SJCRH30 (cell line): Measurements from ENCODE around the gene FCN3. TPM values are rescaled to one million over a fixed set of nuclear protein-coding genes. Genes with fewer than 3 reads are reported as not detected.
A peak's percentile ranks its signal among the peaks of the same experiment; 100 is the strongest.

Experiments used
- DNase-seq, 2 experiments: peaks; one replicate each; pipeline ENCODE4 v3.0.0-alpha.2; 2015 to 2020
- H3K27ac ChIP-seq: fragments of 250-450 bp; sonication (Bioruptor Pico); 2 replicates; pipeline ENCODE4 v1.5.1; 2020; ENCODE audit warnings: mild to moderate bottlenecking, moderate library complexity
- H3K27me3 ChIP-seq: fragments of 250-450 bp; sonication (Bioruptor Pico); 2 replicates; pipeline ENCODE4 v1.5.1; 2020; ENCODE audit warnings: mild to moderate bottlenecking, moderate library complexity
- H3K36me3 ChIP-seq: fragments of 250-450 bp; sonication (Bioruptor Pico); 2 replicates; pipeline ENCODE4 v1.5.1; 2020; ENCODE audit warnings: mild to moderate bottlenecking, moderate library complexity
- H3K4me1 ChIP-seq: fragments of 250-450 bp; sonication (Bioruptor Pico); 2 replicates; pipeline ENCODE4 v1.5.1; 2020; ENCODE audit warnings: mild to moderate bottlenecking, moderate library complexity
- H3K4me3 ChIP-seq: fragments of 250-450 bp; sonication (Bioruptor Pico); 2 replicates; pipeline ENCODE4 v1.5.1; 2020; ENCODE audit warnings: mild to moderate bottlenecking, moderate library complexity
- H3K9me3 ChIP-seq: fragments of 250-450 bp; sonication (Bioruptor Pico); replicated peaks from 2 replicates; pipeline ENCODE4 v1.5.1; 2020; ENCODE audit warnings: mild to moderate bottlenecking, moderate library complexity
- total RNA-seq: library from RNA; depleted of rRNA; stranded (reverse); fragments of >200 nt; shearing (Covaris generic); gene quantifications from 2 replicates; pipeline ENCODE4 v1.2.3, GENCODE V29; 2014

Gene FCN3
- total RNA-seq, 1 experiment from 2014 or later = not detected

GRCh38 chr1:27377760-27378495, 3.3 kb upstream of the FCN3 start:
- Histone ChIP-seq H3K9me3 (no peaks in the 10 kb centered on the region), H3K4me1 (no peaks in the 10 kb centered on the region), H3K27me3 (peaks cover 31% of the 10 kb centered on the region), H3K27ac (no peak overlapping the region), H3K36me3 (no peaks in the 10 kb centered on the region), H3K4me3 (no peak overlapping the region)
- DNase-seq = no peak

GRCh38 chr1:27372808-27373690, 1.6 kb downstream of the FCN3 start:
- Histone ChIP-seq H3K4me1 (no peaks in the 10 kb centered on the region), H3K4me3 (no peak overlapping the region), H3K36me3 (no peaks in the 10 kb centered on the region), H3K9me3 (no peaks in the 10 kb centered on the region), H3K27me3 (peaks cover 9% of the 10 kb centered on the region; the same call in 1 of the 2 replicates), H3K27ac (no peak overlapping the region)
- peak in 1 of 2 experiments; percentile 32 for DNase-seq

DNA sequence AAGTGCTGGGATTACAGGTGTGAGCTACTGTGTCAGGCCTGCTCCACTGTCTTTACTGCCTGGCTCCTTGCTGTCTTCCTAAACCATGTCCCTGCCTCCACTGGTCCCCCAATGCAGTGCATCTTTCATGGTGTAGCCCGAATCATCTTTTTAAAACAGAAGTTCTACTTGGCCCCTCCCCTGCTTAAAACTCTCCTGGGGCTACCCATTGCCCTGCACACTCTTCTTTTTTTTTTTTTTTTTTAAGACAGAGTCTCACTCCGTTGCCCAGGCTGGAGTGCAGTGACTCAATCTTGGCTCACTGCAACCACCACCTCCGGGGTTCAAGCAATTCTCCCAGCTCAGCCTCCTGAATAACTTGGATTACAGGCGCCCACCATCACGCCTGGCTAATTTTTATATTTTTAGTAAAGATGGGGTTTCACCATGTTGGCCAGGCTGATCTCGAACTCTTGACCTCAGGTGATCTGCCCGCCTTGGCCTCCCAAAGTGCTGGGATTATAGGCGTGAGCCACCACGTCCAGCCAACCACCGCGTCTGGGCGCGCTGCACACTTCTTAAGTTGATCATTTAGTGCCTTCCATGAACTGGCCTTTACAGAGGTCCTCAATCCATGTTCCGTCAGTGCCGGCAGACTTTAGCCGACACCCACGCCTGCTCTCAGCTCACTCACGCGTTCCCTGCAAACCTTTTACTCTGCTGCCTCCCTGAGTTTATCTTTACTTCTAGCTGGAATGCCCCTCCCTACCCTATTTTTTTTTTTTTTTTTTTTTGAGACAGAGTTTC, 2.4 kb downstream of the FCN3 start:
- H3K36me3 ChIP-seq = no peaks in the 10 kb centered on the region
- no peak for DNase-seq
- H3K27ac ChIP-seq = no peak overlapping the region
- H3K9me3 ChIP-seq = no peaks in the 10 kb centered on the region
- peaks cover 9% of the 10 kb centered on the region; the same call in 1 of the 2 replicates for H3K27me3 ChIP-seq
- H3K4me3 ChIP-seq = no peak overlapping the region
- 0 out of 2 replicates have a peak, but pooled peaks cover 2% of the 10 kb centered on the region for H3K4me1 ChIP-seq

DNA sequence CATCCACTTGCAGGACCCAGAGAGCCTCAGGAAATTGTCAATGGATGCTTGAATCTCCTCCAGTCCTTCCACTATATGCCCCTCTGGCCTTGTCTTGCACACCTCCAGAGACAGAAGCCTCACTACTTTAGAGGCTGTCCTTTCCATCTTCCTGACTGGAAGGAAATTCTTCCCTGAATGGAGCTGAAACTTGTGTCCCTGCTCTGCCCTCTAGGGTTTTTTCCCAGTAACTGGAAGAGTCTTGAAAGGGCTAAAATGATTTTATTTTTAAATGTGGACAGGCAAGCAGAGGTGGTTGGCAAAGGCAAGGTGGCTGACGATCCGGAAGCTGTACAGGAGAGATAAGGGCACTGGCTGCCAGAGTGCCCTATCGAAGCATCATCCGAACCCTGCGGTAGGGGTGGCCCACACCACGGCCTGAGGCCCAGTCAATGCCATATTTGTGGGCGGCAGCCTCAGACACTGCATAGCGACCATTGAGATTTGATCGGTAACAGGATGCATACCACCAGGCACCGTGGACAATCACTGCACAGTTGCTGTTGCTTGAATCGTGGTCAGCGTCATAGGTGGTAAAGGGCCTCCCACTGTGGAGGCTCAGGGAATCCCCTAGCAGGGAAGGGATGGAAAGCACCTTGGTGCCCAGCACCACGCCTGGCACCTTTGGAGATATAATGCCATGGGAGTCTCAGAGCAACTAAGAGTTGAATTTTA, 5.6 kb downstream of the FCN3 start:
- Histone ChIP-seq H3K4me3 (no peak overlapping the region), H3K27ac (no peak overlapping the region), H3K27me3 (no peaks in the 10 kb centered on the region), H3K9me3 (no peaks in the 10 kb centered on the region), H3K4me1 (peaks cover 8% of the 10 kb centered on the region; the same call in 1 of the 2 replicates), H3K36me3 (no peaks in the 10 kb centered on the region)
- peak in 1 of 2 experiments; percentile 48 for DNase-seq

DNA sequence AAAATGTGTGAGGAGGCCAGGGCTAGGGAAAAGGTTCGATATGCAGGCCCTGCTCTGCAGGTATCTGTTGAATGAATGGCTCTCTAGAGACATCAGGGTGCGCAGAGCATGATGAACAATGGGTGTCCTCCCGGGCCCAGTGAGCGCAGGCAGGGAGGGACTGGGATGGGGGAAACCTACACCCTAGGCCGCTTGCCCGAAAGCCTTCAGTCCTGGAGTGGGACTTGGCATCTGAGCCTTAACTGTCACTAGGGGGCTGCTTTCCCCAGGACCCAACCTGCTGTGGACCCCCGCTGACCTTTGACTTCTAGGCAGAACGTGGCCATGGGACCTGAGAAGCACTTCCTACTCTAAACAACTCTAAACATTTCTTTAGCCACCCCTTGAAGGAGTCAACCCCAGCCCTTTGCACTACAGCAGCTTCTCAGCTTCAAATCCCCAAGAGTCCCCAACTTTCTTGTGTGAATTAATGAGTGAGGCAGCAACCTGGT, 7.4 kb downstream of the FCN3 start:
- DNase-seq = no peak
- H3K9me3 ChIP-seq = no peaks in the 10 kb centered on the region
- peaks cover 8% of the 10 kb centered on the region; the same call in 1 of the 2 replicates for H3K4me1 ChIP-seq
- peak overlapping the region; percentile 59; the same call in 1 of the 2 replicates for H3K27ac ChIP-seq
- H3K36me3 ChIP-seq = no peaks in the 10 kb centered on the region
- peak overlapping the region; percentile 71 for H3K4me3 ChIP-seq
- no peaks in the 10 kb centered on the region for H3K27me3 ChIP-seq

- peak; percentile 89 for DNase-seq
- Histone ChIP-seq H3K9me3 (no peaks in the 10 kb centered on the region), H3K27ac (peak within 1 kb of the TSS; percentile 59), H3K4me1 (peaks cover 8% of the 10 kb centered on the region; the same call in 1 of the 2 replicates), H3K27me3 (no peaks in the 10 kb centered on the region), H3K4me3 (peak within 1 kb of the TSS; percentile 71), H3K36me3 (no peaks in the 10 kb centered on the region)
Observed at GRCh38 chr1:27366411-27367159, 8.0 kb downstream of the FCN3 start, which contains the start of gene MAP3K6. Gene MAP3K6 (minus strand): TSS chr1:27366961. CDS start chr1:27366597, 364 bp downstream.

GRCh38 chr1:27366113-27366410, 8.6 kb downstream of the FCN3 start:
- H3K4me1 ChIP-seq = peaks cover 8% of the 10 kb centered on the region; the same call in 1 of the 2 replicates
- peak overlapping the region; percentile 57 for H3K27ac ChIP-seq
- peak overlapping the region; percentile 71 for H3K4me3 ChIP-seq
- peak; percentile 95 to 96 for DNase-seq
- H3K27me3 ChIP-seq = no peaks in the 10 kb centered on the region
- no peaks in the 10 kb centered on the region for H3K9me3 ChIP-seq
- H3K36me3 ChIP-seq = 0 out of 2 replicates have a peak, but pooled peaks cover 4% of the 10 kb centered on the region

- peak; percentile 92 to 95 for DNase-seq
- H3K27me3 ChIP-seq = no peaks in the 10 kb centered on the region
- H3K36me3 ChIP-seq = 0 out of 2 replicates have a peak, but pooled peaks cover 4% of the 10 kb centered on the region
- peaks cover 8% of the 10 kb centered on the region; the same call in 1 of the 2 replicates for H3K4me1 ChIP-seq
- peak overlapping the region; percentile 57 for H3K27ac ChIP-seq
- no peaks in the 10 kb centered on the region for H3K9me3 ChIP-seq
- peak overlapping the region; percentile 71 for H3K4me3 ChIP-seq
Observed at GRCh38 chr1:27365372-27366112, 9.1 kb downstream of the FCN3 start.

GRCh38 chr1:27364696-27365371, 9.8 kb downstream of the FCN3 start:
- peaks cover 8% of the 10 kb centered on the region; the same call in 1 of the 2 replicates for H3K4me1 ChIP-seq
- H3K36me3 ChIP-seq = 0 out of 2 replicates have a peak, but pooled peaks cover 4% of the 10 kb centered on the region
- no peaks in the 10 kb centered on the region for H3K27me3 ChIP-seq
- DNase-seq = no peak
- no peaks in the 10 kb centered on the region for H3K9me3 ChIP-seq
- H3K27ac ChIP-seq = peak overlapping the region; percentile 57
- H3K4me3 ChIP-seq = peak overlapping the region; percentile 71

DNA sequence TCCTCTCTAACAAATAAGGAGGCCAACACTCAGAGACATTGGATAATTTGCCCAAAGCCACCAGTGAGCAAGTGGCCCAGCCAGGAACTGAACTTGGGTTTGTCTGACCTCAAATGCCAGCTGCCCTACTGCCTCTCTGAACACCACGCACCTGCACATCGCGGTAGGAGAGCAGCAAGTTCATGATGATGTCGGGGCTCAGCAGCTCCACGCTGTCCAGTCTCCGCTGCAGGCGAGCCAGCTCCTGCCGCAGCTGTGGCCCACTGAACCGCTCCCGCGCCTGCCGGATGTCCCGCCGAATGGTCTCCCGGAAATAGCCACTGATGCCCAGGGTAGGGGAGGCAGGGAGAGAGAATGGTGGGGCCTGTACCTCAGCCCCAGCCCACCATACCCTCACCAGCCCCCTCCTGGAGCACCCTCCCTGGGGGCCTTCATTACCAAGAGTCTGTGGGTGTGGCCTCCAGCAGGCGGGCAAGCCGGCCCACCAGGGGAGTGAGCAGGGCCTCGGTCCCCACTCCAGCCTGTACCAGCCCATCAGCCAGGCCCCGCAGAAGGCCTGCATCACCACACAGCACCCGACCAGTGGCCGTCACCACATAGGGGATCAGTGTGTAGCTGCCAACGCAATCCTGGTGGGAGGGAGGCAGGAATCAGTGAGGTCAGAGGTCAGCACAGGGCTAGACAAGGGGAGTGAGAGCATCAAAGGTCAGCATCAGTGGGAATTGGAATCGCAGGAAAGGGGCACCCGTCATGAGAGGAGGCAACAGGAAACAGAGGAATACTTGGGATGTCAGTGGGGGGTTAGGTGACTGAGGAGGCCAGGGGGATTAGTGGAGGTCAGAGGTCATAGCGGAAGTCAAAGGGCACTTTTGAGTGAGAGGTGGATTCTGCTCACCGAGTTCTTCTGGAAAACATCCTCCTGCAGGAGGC, 10.6 kb downstream of the FCN3 start:
- Histone ChIP-seq H3K4me1 (peaks cover 8% of the 10 kb centered on the region; the same call in 1 of the 2 replicates), H3K9me3 (no peaks in the 10 kb centered on the region), H3K27me3 (no peaks in the 10 kb centered on the region), H3K27ac (no peak overlapping the region), H3K36me3 (0 out of 2 replicates have a peak, but pooled peaks cover 4% of the 10 kb centered on the region), H3K4me3 (no peak overlapping the region)
- DNase-seq = no peak

GRCh38 chr1:27361553-27361952, 13.1 kb downstream of the FCN3 start:
- Histone ChIP-seq H3K4me3 (no peak overlapping the region), H3K4me1 (peaks cover 5% of the 10 kb centered on the region; the same call in 1 of the 2 replicates), H3K36me3 (0 out of 2 replicates have a peak, but pooled peaks cover 4% of the 10 kb centered on the region), H3K27ac (no peak overlapping the region), H3K27me3 (no peaks in the 10 kb centered on the region), H3K9me3 (no peaks in the 10 kb centered on the region)
- DNase-seq = no peak
